OCI-LY3 (cell line): ENCODE measurements around the gene RFX2.
A peak's percentile ranks its signal among the peaks of the same experiment; 100 is the strongest.

Experiments
- H2AFZ ChIP-seq: fragments of 200-600, 300-600 bp; shearing (Covaris generic); 2 replicates; pipeline ENCODE4 v1.6.0; 2014; ENCODE audit warnings: antibody characterized with exemption, low read depth, low read length
- H3K27ac ChIP-seq: fragments of 200-600, 300-600 bp; sonication (generic); 2 replicates; pipeline ENCODE4 v1.5.1; 2014; ENCODE audit warnings: mild to moderate bottlenecking, low read length, moderate library complexity, mixed read lengths
- H3K27me3 ChIP-seq: fragments of 200-600, 300-600 bp; sonication (generic); 2 replicates; pipeline ENCODE4 v1.6.1; 2014; ENCODE audit warnings: low read depth, low read length, mixed read lengths
- H3K36me3 ChIP-seq: fragments of 200-600, 300-600 bp; sonication (generic); replicated peaks from 2 replicates; pipeline ENCODE3; 2014; ENCODE audit warnings: low read depth, low read length, mixed read lengths
- H3K4me1 ChIP-seq: fragments of 300-600, 200-600 bp; sonication (generic); 2 replicates; pipeline ENCODE4 v1.6.1; 2014; ENCODE audit warnings: low read length, mixed read lengths
- H3K4me2 ChIP-seq: fragments of 200-600, 300-600 bp; sonication (generic); 2 replicates; pipeline ENCODE4 v1.6.1; 2014; ENCODE audit warnings: low read length, mixed read lengths
- H3K4me3 ChIP-seq: fragments of 300-600, 200-600 bp; sonication (generic); 2 replicates; pipeline ENCODE4 v1.5.1; 2014; ENCODE audit warnings: antibody characterized with exemption, mild to moderate bottlenecking, low read length, moderate library complexity
- H3K79me2 ChIP-seq: fragments of 300-600, 200-600 bp; shearing (Covaris generic); 2 replicates; pipeline ENCODE4 v1.6.1; 2014; ENCODE audit warnings: mild to moderate bottlenecking, low read length, mixed read lengths
- H3K9ac ChIP-seq: fragments of 300-600, 200-600 bp; shearing (Covaris generic); 2 replicates; pipeline ENCODE4 v1.6.0; 2014; ENCODE audit warnings: mild to moderate bottlenecking, low read length, moderate library complexity
- H3K9me3 ChIP-seq: fragments of 200-600, 300-600 bp; shearing (Covaris generic); 2 replicates; pipeline ENCODE4 v1.6.1; 2014; ENCODE audit warnings: low read length, mixed read lengths; ENCODE audit not compliant: insufficient read depth
- H4K20me1 ChIP-seq: fragments of 200-600, 300-600 bp; sonication (generic); 2 replicates; pipeline ENCODE4 v1.6.1; 2016; ENCODE audit warnings: low read length, mixed read lengths; ENCODE audit not compliant: insufficient read depth
- EZH2phosphoT487 ChIP-seq: fragments of 200-600 bp; shearing (Covaris generic); IDR thresholded peaks from 2 replicates; pipeline ENCODE4 v1.6.1; 2018; ENCODE audit warnings: antibody characterized with exemption, mixed run types, low read depth
- TF ChIP-seq, protein P1 (sequence below): fragments of 200-600, 300-600 bp; sonication (generic); IDR thresholded peaks from 2 replicates; pipeline ENCODE4 v1.5.1; 2014; ENCODE audit warnings: antibody characterized with exemption, low read length, low read depth

RFX2 gene

DNA sequence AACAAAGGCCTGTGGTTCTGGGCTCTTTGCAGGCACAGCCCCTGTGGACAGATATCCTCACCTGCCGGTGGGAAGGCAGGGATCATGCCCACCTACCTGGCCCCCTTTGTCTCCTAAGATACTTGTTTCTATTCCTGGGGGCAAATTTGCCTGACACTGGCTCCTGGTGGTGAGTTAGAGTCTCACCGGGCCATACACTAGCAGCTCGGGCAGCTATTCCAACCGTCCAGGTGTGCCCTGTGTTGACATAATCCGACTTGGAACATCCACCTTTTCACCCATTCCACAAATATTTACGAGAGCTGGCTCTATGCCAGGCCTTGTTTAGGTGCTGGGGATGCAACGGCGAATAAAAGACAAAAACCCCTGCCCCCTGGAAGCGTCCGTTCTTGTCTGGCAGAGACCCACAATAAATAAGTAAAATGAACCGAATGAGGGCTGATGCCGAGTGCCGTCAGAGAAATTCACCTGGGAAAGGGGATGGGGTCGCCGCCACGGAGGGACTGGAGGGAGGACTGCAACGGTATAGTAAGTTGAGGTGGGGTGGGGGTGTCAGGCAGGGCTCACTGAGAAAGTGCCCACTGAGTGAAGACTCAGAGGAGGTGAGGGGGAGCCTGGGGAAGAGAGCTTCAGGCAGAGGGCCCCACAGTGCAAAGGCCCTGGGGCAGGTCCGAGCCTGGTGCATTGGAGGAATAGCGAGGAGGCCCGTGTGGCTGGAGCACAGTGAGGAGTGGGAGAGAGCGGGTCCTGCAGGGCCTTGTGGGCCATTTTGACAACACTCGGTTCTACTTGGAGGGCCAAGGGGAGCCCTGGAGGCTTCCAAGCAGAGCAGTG is 89.1 kb downstream of the RFX2 start:
- Histone ChIP-seq H3K36me3 (no peaks in the 10 kb centered on the region), H4K20me1 (no peaks in the 10 kb centered on the region), H3K4me3 (no peak overlapping the region), H2AFZ (no peak overlapping the region), H3K4me1 (peaks cover 6% of the 10 kb centered on the region; the same call in 1 of the 2 replicates), H3K79me2 (no peaks in the 10 kb centered on the region), H3K9ac (no peak overlapping the region), H3K27ac (no peak overlapping the region), H3K9me3 (no peaks in the 10 kb centered on the region), H3K27me3 (no peaks in the 10 kb centered on the region), H3K4me2 (no peak overlapping the region)
- no peak for TF ChIP-seq EZH2phosphoT487
- TF ChIP-seq, protein P1, sequence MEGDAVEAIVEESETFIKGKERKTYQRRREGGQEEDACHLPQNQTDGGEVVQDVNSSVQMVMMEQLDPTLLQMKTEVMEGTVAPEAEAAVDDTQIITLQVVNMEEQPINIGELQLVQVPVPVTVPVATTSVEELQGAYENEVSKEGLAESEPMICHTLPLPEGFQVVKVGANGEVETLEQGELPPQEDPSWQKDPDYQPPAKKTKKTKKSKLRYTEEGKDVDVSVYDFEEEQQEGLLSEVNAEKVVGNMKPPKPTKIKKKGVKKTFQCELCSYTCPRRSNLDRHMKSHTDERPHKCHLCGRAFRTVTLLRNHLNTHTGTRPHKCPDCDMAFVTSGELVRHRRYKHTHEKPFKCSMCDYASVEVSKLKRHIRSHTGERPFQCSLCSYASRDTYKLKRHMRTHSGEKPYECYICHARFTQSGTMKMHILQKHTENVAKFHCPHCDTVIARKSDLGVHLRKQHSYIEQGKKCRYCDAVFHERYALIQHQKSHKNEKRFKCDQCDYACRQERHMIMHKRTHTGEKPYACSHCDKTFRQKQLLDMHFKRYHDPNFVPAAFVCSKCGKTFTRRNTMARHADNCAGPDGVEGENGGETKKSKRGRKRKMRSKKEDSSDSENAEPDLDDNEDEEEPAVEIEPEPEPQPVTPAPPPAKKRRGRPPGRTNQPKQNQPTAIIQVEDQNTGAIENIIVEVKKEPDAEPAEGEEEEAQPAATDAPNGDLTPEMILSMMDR = no peak

DNA sequence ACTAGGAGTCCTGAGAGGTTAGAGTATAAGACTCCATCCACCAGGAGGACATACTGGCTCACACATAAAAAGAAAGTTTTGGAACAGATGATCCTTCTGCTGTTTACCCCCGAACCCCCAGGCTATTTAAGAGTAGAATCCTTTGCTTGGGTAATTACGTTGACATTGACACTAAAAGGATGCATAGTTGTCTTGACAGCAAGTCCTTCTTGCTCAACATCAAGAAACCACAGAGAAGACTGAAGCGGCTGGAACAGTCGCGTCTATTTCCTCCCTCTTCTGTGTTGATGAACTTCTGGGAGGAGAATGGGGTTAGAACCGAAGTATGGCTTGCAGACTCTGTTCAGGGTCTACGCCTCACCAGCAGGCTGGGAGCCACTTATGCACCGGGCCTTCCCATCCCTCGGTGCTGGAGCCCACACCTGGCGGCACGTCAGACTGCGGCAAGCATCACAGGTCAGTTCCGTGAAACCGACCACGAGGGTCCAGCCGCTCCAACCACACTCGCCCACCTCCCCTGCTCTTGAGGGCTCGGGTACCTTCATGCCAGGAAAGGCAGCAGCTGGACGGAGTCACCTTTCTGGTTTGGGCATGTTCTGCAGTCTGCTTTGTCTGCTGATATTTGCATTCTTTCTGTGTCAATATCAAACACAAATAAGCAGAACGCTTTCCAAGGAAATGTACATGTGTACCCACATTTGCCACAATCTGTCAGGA is 90.0 kb downstream of the RFX2 start:
- Histone ChIP-seq H3K79me2 (no peaks in the 10 kb centered on the region), H2AFZ (no peak overlapping the region), H3K9ac (no peak overlapping the region), H3K4me1 (peaks cover 6% of the 10 kb centered on the region; the same call in 1 of the 2 replicates), H3K27me3 (no peaks in the 10 kb centered on the region), H3K4me2 (no peak overlapping the region), H3K9me3 (no peaks in the 10 kb centered on the region), H3K27ac (no peak overlapping the region), H4K20me1 (no peaks in the 10 kb centered on the region), H3K4me3 (no peak overlapping the region), H3K36me3 (no peaks in the 10 kb centered on the region)
- no peak for TF ChIP-seq EZH2phosphoT487
- TF ChIP-seq, protein P1 = no peak

DNA sequence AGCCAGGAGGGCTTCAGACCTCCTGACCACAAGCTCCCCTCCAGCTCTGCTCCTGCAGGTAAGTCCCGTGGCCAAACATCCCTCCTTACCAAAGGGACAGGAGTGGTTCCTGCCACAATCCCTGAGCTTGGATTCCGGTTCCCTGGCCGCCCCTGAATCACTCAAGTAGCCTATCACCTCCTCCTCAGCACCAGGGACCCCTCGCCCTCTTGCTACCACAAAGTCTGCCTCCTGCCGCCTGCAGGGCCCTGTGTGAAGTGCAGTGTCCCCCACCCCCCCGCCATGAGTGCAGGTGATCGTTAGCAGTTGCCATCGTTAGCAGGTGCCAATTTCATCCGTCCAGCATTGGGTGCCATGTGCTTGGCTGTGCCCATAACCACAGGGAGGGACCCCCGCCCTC is 91.5 kb downstream of the RFX2 start:
- no peaks in the 10 kb centered on the region for H4K20me1 ChIP-seq
- no peak overlapping the region for H3K9ac ChIP-seq
- no peaks in the 10 kb centered on the region for H3K36me3 ChIP-seq
- peaks cover 6% of the 10 kb centered on the region; the same call in 1 of the 2 replicates for H3K4me1 ChIP-seq
- no peak overlapping the region for H3K4me2 ChIP-seq
- H2AFZ ChIP-seq = no peak overlapping the region
- no peaks in the 10 kb centered on the region for H3K27me3 ChIP-seq
- no peaks in the 10 kb centered on the region for H3K79me2 ChIP-seq
- TF ChIP-seq, protein P1 = peak; percentile 35; the same call in 1 of the 2 replicates
- TF ChIP-seq EZH2phosphoT487 = no peak
- H3K9me3 ChIP-seq = no peaks in the 10 kb centered on the region
- H3K4me3 ChIP-seq = no peak overlapping the region
- H3K27ac ChIP-seq = no peak overlapping the region

DNA sequence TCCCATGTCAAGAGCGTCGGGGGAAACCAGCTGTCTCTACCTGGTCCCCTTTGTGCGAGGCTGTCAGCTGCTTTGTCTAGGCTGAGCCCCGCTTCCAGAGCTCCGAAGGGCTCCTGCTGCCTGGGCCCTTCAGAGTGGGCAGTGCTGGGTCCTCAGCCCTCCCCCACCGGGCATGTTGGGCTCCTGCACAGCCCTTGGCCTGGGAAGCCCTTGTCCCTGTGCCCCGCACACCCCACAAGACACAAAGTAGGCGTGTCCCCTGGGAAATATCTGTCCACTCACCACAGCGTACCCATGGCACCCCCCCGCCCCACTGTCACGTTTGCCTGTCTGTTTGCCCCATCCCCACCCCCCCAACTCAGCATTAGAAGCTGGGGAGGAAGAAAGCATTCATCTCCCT is 92.7 kb downstream of the RFX2 start:
- no peak overlapping the region for H3K9ac ChIP-seq

More for the DNA sequence above, 92.7 kb downstream of the RFX2 start:
- no peak for TF ChIP-seq EZH2phosphoT487
- TF ChIP-seq, protein P1 = no peak
- no peak overlapping the region for H3K27ac ChIP-seq
- H3K4me1 ChIP-seq = peaks cover 5% of the 10 kb centered on the region; the same call in 1 of the 2 replicates
- H3K4me2 ChIP-seq = no peak overlapping the region
- no peaks in the 10 kb centered on the region for H3K36me3 ChIP-seq
- H3K4me3 ChIP-seq = no peak overlapping the region
- H3K27me3 ChIP-seq = no peaks in the 10 kb centered on the region
- no peak overlapping the region for H2AFZ ChIP-seq
- no peaks in the 10 kb centered on the region for H3K79me2 ChIP-seq
- H4K20me1 ChIP-seq = no peaks in the 10 kb centered on the region
- no peaks in the 10 kb centered on the region for H3K9me3 ChIP-seq
